Stomach (tissue), 9 donors: ENCODE measurements around the gene SLC66A1. TPM values are rescaled to one million over a fixed set of nuclear protein-coding genes. Genes with fewer than 3 reads are reported as not detected.

Experiments
- DNase-seq, 2 donors: peaks; one replicate each; pipeline versions ENCODE4 v3.0.0 to v3.0.0-alpha.2; 2013 to 2019
- H3K27ac ChIP-seq, 5 donors: fragments of 200-600 bp in 4 of 5; sonication (generic) in 4 of 5; one replicate each; pipeline ENCODE4 v1.5.1; 2013 to 2019; ENCODE audit warnings: mild to moderate bottlenecking in 1 of 5, moderate library complexity in 1 of 5
- H3K27me3 ChIP-seq, 3 donors: fragments of 200-600 bp; sonication (generic); one replicate each; pipeline ENCODE4 v1.5.1; 2017 to 2019; ENCODE audit warnings: mixed run types in 1 of 3
- H3K36me3 ChIP-seq, 4 donors: fragments of 200-600 bp; sonication (generic); 1 replicate in 3 of 4; 2 replicates in 1 of 4; pipeline ENCODE4 v1.5.1; 2016 to 2019
- H3K4me1 ChIP-seq, 4 donors: fragments of 200-600 bp; sonication (generic); one replicate each; pipeline ENCODE4 v1.5.1; 2016 to 2019
- H3K4me3 ChIP-seq, 4 donors: fragments of 200-600 bp; sonication (generic) in 3 of 4; one replicate each; pipeline ENCODE4 v1.5.1; 2016 to 2019; ENCODE audit warnings: mild to moderate bottlenecking in 1 of 4
- H3K9me3 ChIP-seq, 4 donors: fragments of 200-600 bp; sonication (generic); one replicate each; pipeline ENCODE4 v1.5.1; 2016 to 2019
- CTCF ChIP-seq, 7 experiments: fragments of 450-650 bp in 4 of 7; fragments of 200-600 bp in 3 of 7; sonication (generic) in 3 of 7; IDR thresholded peaks; one replicate each; pipeline ENCODE4 v1.5.1; 2016 to 2019; ENCODE audit warnings: antibody characterized with exemption in 7 of 7, control low read depth in 2 of 7, mild to moderate bottlenecking in 1 of 7
- EP300 ChIP-seq: sonication (generic); formaldehyde crosslinking; IDR thresholded peaks from one replicate; pipeline ENCODE4 v1.6.1; 2017; ENCODE audit warnings: antibody characterized with exemption
- POLR2A ChIP-seq, 4 donors: fragments of 450-650 bp; IDR thresholded peaks; one replicate each; pipeline ENCODE4 v1.6.1; 2016; ENCODE audit warnings: antibody characterized with exemption in 4 of 4, control low read depth in 2 of 4, mild to moderate bottlenecking in 1 of 4, moderate library complexity in 1 of 4
- POLR2AphosphoS5 ChIP-seq, 3 donors: sonication (generic); formaldehyde crosslinking; IDR thresholded peaks; one replicate each; pipeline ENCODE4 v1.6.1; 2016; ENCODE audit warnings: antibody characterized with exemption in 3 of 3
- WGBS, 5 donors: extraction: QIAGEN DNeasy Blood & Tissue Kit in 3 of 5; methylation state at CpG; one replicate each; pipeline versions ENCODE4 v1.1.5 to v1.1.7; 2013 to 2018; 5-methylcytosine and 5-hydroxymethylcytosine counted together
- intact Hi-C: fragments of 100-400 bp; cut with DNase I; formaldehyde crosslinking; loops from one replicate; pipeline ENCODE4 v1.15.1; 2023; ENCODE audit warnings: low total_unique reads
- polyA plus RNA-seq, 3 donors: library from polyadenylated mRNA; stranded (reverse); fragments of 200-250 nt; gene quantifications; one replicate each; pipeline ENCODE4 v1.2.3, GENCODE V29; 2013
- total RNA-seq, 5 donors: library from RNA; depleted of rRNA; stranded (reverse); fragments of >200 nt; gene quantifications; one replicate each; pipeline versions ENCODE4 v1.1.0 to v1.2.3, GENCODE V29; 2014 to 2016
- donor health status: healthy with polysubstance abuse.
- donor health status: Bipolar disorder and iron deficiency.
- donor health status: healthy.

Gene SLC66A1
- total and polyA plus RNA-seq, 8 donors, result 1.8 to 14.5 (median 10.6) TPM

GRCh38 chr1:19312782-19313635 is 883 bp downstream of the SLC66A1 start:
- WGBS, 5 donors, result 31 to 44% (median 34%) methylated on average over 17 to 20 of the region's 20 CpGs

GRCh38 chr1:19313636-19313959 is 1.5 kb downstream of the SLC66A1 start:
- intact Hi-C loops, result no loop called here
- 83 to 87% (median 86%) methylated on average over 4 of the region's 4 CpGs for WGBS, 5 donors
- Histone ChIP-seq H3K36me3 (peaks cover 0 to 17% (median 11%) of the 10 kb centered on the region in 4 donors), H3K4me1 (peaks cover 19 to 77% (median 59%) of the 10 kb centered on the region in 4 donors), H3K27ac (peak overlapping the region in 2 of 5 donors; percentile 91), H3K9me3 (no peaks in the 10 kb centered on the region), H3K4me3 (peak overlapping the region in 1 of 4 donors; percentile 93), H3K27me3 (no peaks in the 10 kb centered on the region)
- DNase-seq, result no peak
- TF ChIP-seq POLR2AphosphoS5 (IDR thresholded peaks at IDR 0.05) (no peak), POLR2A (IDR thresholded peaks at IDR 0.05) (no peak), CTCF (IDR thresholded peaks at IDR 0.05) (no peak), EP300 (no peak)

More at GRCh38 chr1:19312782-19313635, 883 bp downstream of the SLC66A1 start:
- Histone ChIP-seq H3K27me3 (no peaks in the 10 kb centered on the region), H3K9me3 (no peaks in the 10 kb centered on the region), H3K36me3 (peaks cover 3 to 17% (median 10%) of the 10 kb centered on the region in 4 donors), H3K4me3 (peak overlapping the region; percentile 67 to 93 (median 88)), H3K4me1 (peaks cover 19 to 77% (median 59%) of the 10 kb centered on the region in 4 donors), H3K27ac (peak overlapping the region; percentile 87 to 95 (median 91))
- DNase-seq, result no peak
- TF ChIP-seq POLR2AphosphoS5 (IDR thresholded peaks at IDR 0.05) (no peak), CTCF (IDR thresholded peaks at IDR 0.05) (no peak), EP300 (no peak), POLR2A (IDR thresholded peaks at IDR 0.05) (no peak)
- intact Hi-C loops, result no loop called here

- H3K36me3 ChIP-seq, result peaks cover 0 to 22% (median 17%) of the 10 kb centered on the region in 4 donors
- no peak for TF ChIP-seq CTCF (IDR thresholded peaks at IDR 0.05)
- no peak for TF ChIP-seq POLR2A (IDR thresholded peaks at IDR 0.05)
- no peak for TF ChIP-seq EP300
- no peak for TF ChIP-seq POLR2AphosphoS5 (IDR thresholded peaks at IDR 0.05)
- DNase-seq, result no peak
- intact Hi-C loops, result no loop called here
- H3K4me3 ChIP-seq, result no peak overlapping the region
- no peak overlapping the region for H3K27ac ChIP-seq
- H3K27me3 ChIP-seq, result no peaks in the 10 kb centered on the region
- peaks cover 19 to 74% (median 55%) of the 10 kb centered on the region in 4 donors for H3K4me1 ChIP-seq
- 83 to 88% (median 84%) methylated on average over 9 to 10 of the region's 10 CpGs for WGBS, 5 donors
- no peaks in the 10 kb centered on the region for H3K9me3 ChIP-seq
These were observed 2.1 kb downstream of the SLC66A1 start for GRCh38 chr1:19313961-19314882.
